ENCODE measurements around the gene MREG. TPM values are rescaled to one million over a fixed set of nuclear protein-coding genes. Genes with fewer than 3 reads are reported as not detected.

Gene MREG
- total and polyA plus RNA-seq, 10 of the 15 experiments (the other 5 are each of a cell fraction or from before 2014, with no cell fraction given), result 6.9 to 45.0 (median 28.5) TPM

GRCh38 chr2:215898363-215898762, 115.0 kb downstream of the MREG start:
- 85% methylated on average over 2 of the region's 2 CpGs for WGBS (ENCODE audit: insufficient coverage, insufficient replicate concordance, low lambda C conversion rate, missing lambda C conversion rate)
- no peaks in the 10 kb centered on the region for H3K4me1 ChIP-seq (ENCODE audit: control insufficient read depth, insufficient read depth, low read length)
- H2AFZ ChIP-seq (ENCODE audit: control insufficient read depth, low read depth, low read length), result no peak overlapping the region
- intact Hi-C loops (cut with micrococcal nuclease; ENCODE audit: unreplicated experiment), result no loop called here
- no peaks in the 10 kb centered on the region for H4K20me1 ChIP-seq (ENCODE audit: control insufficient read depth, insufficient read depth)
- no peak overlapping the region for H3K4me3 ChIP-seq
- no peak for ATAC-seq
- H3K9me3 ChIP-seq (replicated peaks; ENCODE audit: control insufficient read depth, insufficient read depth, low read length), result no peaks in the 10 kb centered on the region
- DNase-seq (ENCODE audit: low read depth, low spot score), result no peak
- ChIA-PET RAD21 (ENCODE audit: unreplicated experiment) (interaction anchor here (1.1 kb wide), 1 partner anchor 458 kb away, joined by 3 read pairs; no protein-coding TSS in a partner anchor), CTCF (interaction anchor here (1.3 to 1.6 kb wide), 4 partner anchors 8 to 18 kb away, joined by 3 to 4 read pairs (median 4); no protein-coding TSS in a partner anchor), SMC1A (ENCODE audit: uncharacterized antibody, unreplicated experiment) (interaction anchor here (1.0 kb wide), 2 partner anchors 8 to 39 kb away, joined by 3 read pairs; no protein-coding TSS in a partner anchor), POLR2A (interaction anchor here (0.7 kb wide), 1 partner anchor 8 kb away, joined by 3 read pairs; no protein-coding TSS in a partner anchor)
- H3K27me3 ChIP-seq (replicated peaks in 1 of 2; ENCODE audit: control insufficient read depth in 2 of 2, insufficient read depth in 2 of 2, low read length in 1 of 2), result no peaks in the 10 kb centered on the region
- in situ Hi-C loops (cut with MboI), result no loop called here
- no peak for FAIRE-seq
- H3K4me2 ChIP-seq (ENCODE audit: control insufficient read depth, insufficient read depth), result no peak overlapping the region
- BruUV-seq (replicated peaks), result no TSS peak
- no peak overlapping the region for H3K27ac ChIP-seq (ENCODE audit: control insufficient read depth, insufficient read depth)
- no peak overlapping the region for H3K9ac ChIP-seq (ENCODE audit: control insufficient read depth, insufficient read depth, low read length)
- H3K79me2 ChIP-seq (ENCODE audit: control insufficient read depth, insufficient read depth, low read length), result no peaks in the 10 kb centered on the region
- TF ChIP-seq IRF3 (IDR thresholded peaks at IDR 0.05) (no peak), USF1 (IDR thresholded peaks at IDR 0.05; ENCODE audit: borderline replicate concordance, extremely low read length, insufficient read depth, low read depth, low read length) (no peak)
- H3K36me3 ChIP-seq (ENCODE audit: control insufficient read depth in 2 of 2, insufficient read depth in 2 of 2, low read length in 1 of 2), result no peaks in the 10 kb centered on the region

GRCh38 chr2:215896921-215897320, 116.4 kb downstream of the MREG start:
- POLR2A ChIA-PET, result no interaction called here
- FAIRE-seq (no peak), ATAC-seq (no peak), DNase-seq (ENCODE audit: low read depth, low spot score) (no peak)
- intact Hi-C loops (cut with micrococcal nuclease; ENCODE audit: unreplicated experiment), result no loop called here
- no peak overlapping the region for H3K4me3 ChIP-seq
- CTCF ChIA-PET, result interaction anchor here (1.5 kb wide), 1 partner anchor 10 kb away, joined by 4 read pairs; no protein-coding TSS in a partner anchor
- no TSS peak for BruUV-seq (replicated peaks)
- H3K27me3 ChIP-seq (replicated peaks in 1 of 2; ENCODE audit: control insufficient read depth in 2 of 2, insufficient read depth in 2 of 2, low read length in 1 of 2), result no peaks in the 10 kb centered on the region
- H3K36me3 ChIP-seq (ENCODE audit: control insufficient read depth in 2 of 2, insufficient read depth in 2 of 2, low read length in 1 of 2), result no peaks in the 10 kb centered on the region
- WGBS (ENCODE audit: insufficient coverage, insufficient replicate concordance, low lambda C conversion rate, missing lambda C conversion rate), result 32% methylated on average over 4 of the region's 4 CpGs
- RAD21 ChIA-PET (ENCODE audit: unreplicated experiment), result interaction anchor here (1.0 to 1.2 kb wide), 2 partner anchors 12 to 21 kb away, joined by 4 read pairs; no protein-coding TSS in a partner anchor
- SMC1A ChIA-PET (ENCODE audit: uncharacterized antibody, unreplicated experiment), result no interaction called here
- H3K4me1 ChIP-seq (ENCODE audit: control insufficient read depth, insufficient read depth, low read length), result no peaks in the 10 kb centered on the region
- H2AFZ ChIP-seq (ENCODE audit: control insufficient read depth, low read depth, low read length), result no peak overlapping the region
- H3K4me2 ChIP-seq (ENCODE audit: control insufficient read depth, insufficient read depth), result no peak overlapping the region
- H3K79me2 ChIP-seq (ENCODE audit: control insufficient read depth, insufficient read depth, low read length), result no peaks in the 10 kb centered on the region
- no peak overlapping the region for H3K27ac ChIP-seq (ENCODE audit: control insufficient read depth, insufficient read depth)
- H3K9ac ChIP-seq (ENCODE audit: control insufficient read depth, insufficient read depth, low read length), result no peak overlapping the region
- H3K9me3 ChIP-seq (replicated peaks; ENCODE audit: control insufficient read depth, insufficient read depth, low read length), result no peaks in the 10 kb centered on the region
- in situ Hi-C loops (cut with MboI), result no loop called here
- no peaks in the 10 kb centered on the region for H4K20me1 ChIP-seq (ENCODE audit: control insufficient read depth, insufficient read depth)
- TF ChIP-seq HCFC1 (IDR thresholded peaks at IDR 0.05; ENCODE audit: low read length), result no peak
- TF ChIP-seq RELA (IDR thresholded peaks at IDR 0.05; ENCODE audit: borderline replicate concordance, partially characterized antibody), result no peak
- no peak for TF ChIP-seq CREM (IDR thresholded peaks at IDR 0.05; ENCODE audit: low read depth)
- TF ChIP-seq BCL3 (IDR thresholded peaks at IDR 0.05; ENCODE audit: borderline replicate concordance, insufficient read depth, low read depth, low read length, poor library complexity, severe bottlenecking), result no peak
- TF ChIP-seq ASH2L (IDR thresholded peaks at IDR 0.05; ENCODE audit: borderline replicate concordance, low read depth), result no peak
- TF ChIP-seq MTA3 (IDR thresholded peaks at IDR 0.05; ENCODE audit: borderline replicate concordance, low read length), result no peak
- TF ChIP-seq SPI1 (IDR thresholded peaks at IDR 0.05; ENCODE audit: borderline replicate concordance, insufficient read depth, low read depth, low read length), result no peak
- TF ChIP-seq POLR2AphosphoS2 (IDR thresholded peaks at IDR 0.05; ENCODE audit: low read depth, low read length), result no peak
- TF ChIP-seq MAX (IDR thresholded peaks at IDR 0.05; ENCODE audit: low read depth, low read length), result no peak
- TF ChIP-seq NFYB (IDR thresholded peaks at IDR 0.05; ENCODE audit: insufficient read depth, low read depth, low read length), result no peak
- TF ChIP-seq TARDBP (IDR thresholded peaks at IDR 0.05; ENCODE audit: borderline replicate concordance), result no peak
